GM13977 (cell line): ENCODE measurements around the gene DNAJC15.

Experiments
- DNase-seq: peaks from one replicate; pipeline ENCODE4 v3.0.0; 2012; ENCODE audit warnings: low spot score
- in situ Hi-C: fragments of 300-500 bp; cut with MboI; formaldehyde crosslinking; loops from one replicate; pipeline ENCODE4 v1.12.0; 2022; ENCODE audit warnings: low sequenced_read_pairs, low pct_unique_long_range_greater_than_20kb, mixed read lengths, inconsistent platforms; ENCODE audit not compliant: unreplicated experiment
- TF ChIP-seq, protein P1 (sequence below): IDR thresholded peaks from 2 replicates; pipeline ENCODE4 v1.5.1; 2012; ENCODE audit warnings: mild to moderate bottlenecking, control low read depth; ENCODE audit not compliant: insufficient read depth; ENCODE audit errors: extremely low read depth, missing control alignments

DNAJC15 gene

GRCh38 chr13:43003010-43003409 is 20.4 kb upstream of the DNAJC15 start:
- in situ Hi-C loops, result no loop called here
- TF ChIP-seq, protein P1, sequence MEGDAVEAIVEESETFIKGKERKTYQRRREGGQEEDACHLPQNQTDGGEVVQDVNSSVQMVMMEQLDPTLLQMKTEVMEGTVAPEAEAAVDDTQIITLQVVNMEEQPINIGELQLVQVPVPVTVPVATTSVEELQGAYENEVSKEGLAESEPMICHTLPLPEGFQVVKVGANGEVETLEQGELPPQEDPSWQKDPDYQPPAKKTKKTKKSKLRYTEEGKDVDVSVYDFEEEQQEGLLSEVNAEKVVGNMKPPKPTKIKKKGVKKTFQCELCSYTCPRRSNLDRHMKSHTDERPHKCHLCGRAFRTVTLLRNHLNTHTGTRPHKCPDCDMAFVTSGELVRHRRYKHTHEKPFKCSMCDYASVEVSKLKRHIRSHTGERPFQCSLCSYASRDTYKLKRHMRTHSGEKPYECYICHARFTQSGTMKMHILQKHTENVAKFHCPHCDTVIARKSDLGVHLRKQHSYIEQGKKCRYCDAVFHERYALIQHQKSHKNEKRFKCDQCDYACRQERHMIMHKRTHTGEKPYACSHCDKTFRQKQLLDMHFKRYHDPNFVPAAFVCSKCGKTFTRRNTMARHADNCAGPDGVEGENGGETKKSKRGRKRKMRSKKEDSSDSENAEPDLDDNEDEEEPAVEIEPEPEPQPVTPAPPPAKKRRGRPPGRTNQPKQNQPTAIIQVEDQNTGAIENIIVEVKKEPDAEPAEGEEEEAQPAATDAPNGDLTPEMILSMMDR, result no peak
- DNase-seq, result no peak

DNA sequence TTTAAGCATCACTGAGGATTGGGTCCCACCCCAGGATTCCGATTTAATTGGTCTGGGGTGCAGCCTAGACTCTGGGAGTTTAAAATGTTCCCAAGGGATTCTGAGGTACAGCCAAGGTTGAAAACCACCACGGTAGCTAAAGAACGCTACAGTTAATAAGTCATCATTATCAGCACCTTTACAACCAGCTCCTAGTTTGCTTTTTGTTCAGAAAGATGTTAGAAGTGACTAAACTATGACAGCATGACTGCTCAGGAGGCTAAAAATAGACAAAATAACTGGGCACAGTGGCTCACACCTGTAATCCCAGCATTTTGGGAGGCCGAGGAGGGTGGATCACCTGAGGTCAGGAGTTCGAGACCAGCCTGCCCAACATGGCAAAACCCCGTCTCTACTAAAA is 19.7 kb upstream of the DNAJC15 start:
- in situ Hi-C loops, result no loop called here
- no peak for DNase-seq
- TF ChIP-seq, protein P1, result no peak

- in situ Hi-C loops, result no loop called here
- TF ChIP-seq, protein P1, result no peak
- no peak for DNase-seq
Measured at GRCh38 chr13:43005460-43006236, 17.7 kb upstream of the DNAJC15 start.

- TF ChIP-seq, protein P1, result no peak
- in situ Hi-C loops, result no loop called here
- no peak for DNase-seq
Measured at GRCh38 chr13:43006893-43007631, 16.3 kb upstream of the DNAJC15 start.

DNA sequence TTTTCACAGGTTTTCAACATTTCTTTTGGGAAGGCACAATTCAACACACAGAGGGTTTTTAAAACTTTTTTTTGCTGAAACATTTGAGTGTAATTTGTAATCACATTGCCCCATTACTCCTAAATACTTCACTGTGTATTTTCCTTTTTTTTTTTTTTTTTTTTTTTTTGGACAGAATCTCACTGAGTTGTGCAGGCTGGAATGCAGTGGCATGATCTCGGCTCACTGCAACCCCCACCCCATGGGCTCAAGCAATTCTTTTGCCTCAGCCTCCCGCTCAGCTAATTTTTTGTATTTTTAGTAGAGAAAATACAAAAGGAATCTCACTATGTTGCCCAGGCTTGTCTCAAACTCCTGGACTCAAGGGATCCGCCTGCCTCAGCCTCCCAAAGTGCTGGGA is 14.8 kb upstream of the DNAJC15 start:
- in situ Hi-C loops, result no loop called here
- DNase-seq, result no peak
- TF ChIP-seq, protein P1, result no peak

DNA sequence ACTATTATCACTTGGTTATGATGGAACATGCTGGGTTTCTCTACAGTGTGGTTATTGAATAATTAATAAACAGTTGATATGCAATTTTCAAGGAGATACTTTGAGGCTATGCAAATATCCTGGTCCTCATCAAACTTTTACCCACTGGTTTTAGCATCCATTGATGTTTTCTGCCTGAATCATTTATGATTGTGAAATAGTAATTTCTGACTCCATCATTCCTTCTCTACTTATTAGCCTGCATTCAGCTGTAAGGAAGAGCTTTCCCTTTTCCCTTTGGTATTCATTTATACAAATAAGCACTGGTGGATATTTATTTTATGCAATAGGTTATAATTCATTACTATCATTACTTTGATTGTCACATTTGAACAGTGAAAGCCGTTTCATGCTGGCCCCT is 13.9 kb upstream of the DNAJC15 start:
- no peak for DNase-seq
- in situ Hi-C loops, result no loop called here

More for the DNA sequence above, 13.9 kb upstream of the DNAJC15 start:
- TF ChIP-seq, protein P1, result no peak
